Amniotic stem cell (primary cell): Measurements from ENCODE around the gene IL34.
"Not testable (repeated sequence)": the region's sequence is repeated elsewhere in the genome, so short reads cannot be mapped to it uniquely, and the experiment has no call there.

ENCODE experiments used
- DNase-seq: peaks from one replicate; lab custom pipeline; 2025; lab: John Stamatoyannopoulos, UW

IL34 gene

GRCh38 chr16:70632273-70632672 is 14.1 kb upstream of the IL34 start:
- DNase-seq, result no peak

- not testable (repeated sequence) for DNase-seq
Observed at GRCh38 chr16:70633617-70634016, 12.7 kb upstream of the IL34 start.

DNA sequence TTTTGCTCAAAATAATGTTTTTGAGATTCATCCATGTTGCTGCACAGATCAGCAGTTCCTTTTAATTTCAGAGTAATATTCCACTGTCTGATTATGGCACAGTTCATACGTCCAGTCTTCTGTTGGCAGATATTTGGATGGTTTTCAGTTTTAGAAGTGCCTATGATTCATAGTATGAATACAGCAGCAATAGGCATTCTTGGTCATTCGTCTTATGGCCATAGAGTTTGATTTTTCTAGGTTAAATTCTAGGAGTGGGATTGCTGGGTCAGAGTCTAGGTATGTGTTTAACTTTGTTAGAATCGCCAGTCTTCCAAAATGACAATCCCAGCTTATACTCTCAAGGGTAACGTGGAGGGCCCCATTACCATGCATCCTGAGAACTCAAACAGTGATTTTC is 11.5 kb upstream of the IL34 start:
- DNase-seq, result no peak

- peak; percentile 56 for DNase-seq
Observed at GRCh38 chr16:70635336-70636016, 10.9 kb upstream of the IL34 start.

DNA sequence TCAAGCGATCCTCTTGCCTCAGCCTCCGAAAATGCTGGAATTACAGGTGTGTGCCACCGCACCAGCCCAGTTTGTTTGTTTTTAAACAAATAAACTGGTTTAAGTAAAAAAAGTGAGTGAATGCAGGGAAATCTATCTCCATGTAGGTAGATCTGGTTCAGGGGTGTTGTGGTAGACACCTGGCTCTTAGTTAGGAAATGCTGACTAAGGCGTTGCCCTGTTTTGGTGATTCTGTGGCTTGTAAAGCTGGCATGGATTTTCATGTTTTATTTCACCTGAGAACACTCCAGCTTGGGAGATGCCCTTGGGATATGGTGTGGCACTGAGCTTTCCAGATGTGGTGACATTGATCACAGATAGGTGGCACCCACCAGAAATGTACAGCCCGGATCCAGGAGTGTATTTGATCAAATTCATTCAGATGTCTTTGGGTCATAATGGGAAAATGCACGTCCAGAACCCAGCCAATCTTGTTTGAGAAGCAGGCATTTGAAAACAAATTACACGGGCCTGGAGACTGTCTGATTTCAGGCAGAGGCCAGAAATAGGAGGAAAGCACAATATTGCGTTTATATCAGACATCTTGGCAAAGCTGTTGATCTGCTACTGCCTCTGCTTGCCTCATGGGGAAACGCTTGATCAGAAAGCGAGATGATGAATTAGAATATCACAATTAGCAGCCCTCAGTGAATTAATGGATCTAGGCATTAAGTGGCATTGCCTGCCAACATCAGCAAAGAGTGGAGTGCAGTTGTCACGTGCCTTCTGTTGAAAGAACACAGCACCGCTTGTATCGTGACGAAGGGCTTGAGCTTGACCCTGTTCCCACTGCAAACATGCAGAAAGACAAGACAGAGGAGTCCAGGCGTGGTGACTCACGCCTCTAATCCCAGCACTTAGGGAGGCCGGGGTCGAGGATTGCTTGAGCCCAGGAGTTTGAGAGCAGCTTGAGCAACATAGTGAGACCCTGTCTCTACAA is 7.3 kb upstream of the IL34 start:
- DNase-seq, result no peak

- no peak for DNase-seq
Observed at GRCh38 chr16:70642633-70643032, 3.7 kb upstream of the IL34 start.

DNA sequence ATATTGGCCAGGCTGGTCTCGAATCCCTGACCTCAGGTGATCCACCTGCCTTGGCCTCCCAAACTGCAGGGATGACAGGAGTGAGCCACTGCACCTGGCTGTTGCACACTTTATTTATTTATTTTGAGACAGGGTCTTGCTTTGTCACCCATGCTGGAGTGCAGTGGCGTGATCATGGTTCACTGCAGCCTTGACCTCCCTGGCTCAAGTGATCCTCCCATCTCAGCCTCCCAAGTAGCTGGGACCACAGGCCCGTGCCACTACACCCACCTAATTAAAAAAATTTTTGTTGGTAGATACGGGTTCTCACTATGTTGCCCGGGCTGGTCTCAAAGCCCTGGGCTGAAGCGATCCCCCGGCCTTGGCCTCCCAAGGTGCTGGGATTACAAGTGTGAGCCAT is 3.1 kb upstream of the IL34 start:
- not testable (repeated sequence) for DNase-seq

DNA sequence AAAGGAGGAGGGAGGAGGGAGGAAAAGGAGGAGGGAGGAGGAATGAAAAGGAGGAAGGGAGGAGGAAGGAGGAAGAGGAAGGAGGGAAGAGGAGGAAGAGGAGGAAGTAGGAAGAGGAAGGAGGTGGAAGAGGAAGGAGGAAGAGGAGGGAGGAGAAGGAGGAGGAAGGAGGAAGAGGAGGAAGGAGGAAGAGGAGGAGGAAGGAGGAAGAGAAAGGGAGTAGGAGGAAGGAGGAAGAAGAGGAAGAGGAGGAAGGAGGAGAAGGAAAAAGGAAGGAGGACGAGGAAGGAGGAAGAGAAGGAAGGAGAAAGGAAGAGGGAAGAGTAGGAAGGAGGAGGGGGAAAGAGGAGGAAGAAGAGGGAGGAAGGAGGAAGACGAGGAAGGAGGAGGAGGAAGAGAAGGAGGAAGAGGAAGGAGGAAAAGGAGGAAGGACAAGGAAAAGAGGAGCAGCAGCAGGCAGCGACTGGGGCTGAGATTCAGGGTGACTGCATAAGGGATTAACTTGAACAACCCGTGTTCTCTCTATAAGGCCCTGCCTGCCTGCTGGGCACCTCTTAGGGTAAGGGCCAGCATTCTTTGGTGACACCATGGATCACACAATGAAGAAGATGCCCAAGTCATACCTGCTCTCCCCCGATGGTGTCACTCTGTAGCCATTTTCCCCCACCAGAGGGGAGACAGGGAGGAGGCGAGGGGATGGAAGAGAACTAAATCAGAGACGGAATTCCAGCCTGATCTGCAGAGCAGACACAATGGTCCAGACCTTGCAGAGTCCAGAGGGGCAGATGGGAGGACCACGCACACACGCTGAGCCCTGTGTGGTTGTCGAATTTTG is 1.4 kb upstream of the IL34 start:
- no peak for DNase-seq

DNA sequence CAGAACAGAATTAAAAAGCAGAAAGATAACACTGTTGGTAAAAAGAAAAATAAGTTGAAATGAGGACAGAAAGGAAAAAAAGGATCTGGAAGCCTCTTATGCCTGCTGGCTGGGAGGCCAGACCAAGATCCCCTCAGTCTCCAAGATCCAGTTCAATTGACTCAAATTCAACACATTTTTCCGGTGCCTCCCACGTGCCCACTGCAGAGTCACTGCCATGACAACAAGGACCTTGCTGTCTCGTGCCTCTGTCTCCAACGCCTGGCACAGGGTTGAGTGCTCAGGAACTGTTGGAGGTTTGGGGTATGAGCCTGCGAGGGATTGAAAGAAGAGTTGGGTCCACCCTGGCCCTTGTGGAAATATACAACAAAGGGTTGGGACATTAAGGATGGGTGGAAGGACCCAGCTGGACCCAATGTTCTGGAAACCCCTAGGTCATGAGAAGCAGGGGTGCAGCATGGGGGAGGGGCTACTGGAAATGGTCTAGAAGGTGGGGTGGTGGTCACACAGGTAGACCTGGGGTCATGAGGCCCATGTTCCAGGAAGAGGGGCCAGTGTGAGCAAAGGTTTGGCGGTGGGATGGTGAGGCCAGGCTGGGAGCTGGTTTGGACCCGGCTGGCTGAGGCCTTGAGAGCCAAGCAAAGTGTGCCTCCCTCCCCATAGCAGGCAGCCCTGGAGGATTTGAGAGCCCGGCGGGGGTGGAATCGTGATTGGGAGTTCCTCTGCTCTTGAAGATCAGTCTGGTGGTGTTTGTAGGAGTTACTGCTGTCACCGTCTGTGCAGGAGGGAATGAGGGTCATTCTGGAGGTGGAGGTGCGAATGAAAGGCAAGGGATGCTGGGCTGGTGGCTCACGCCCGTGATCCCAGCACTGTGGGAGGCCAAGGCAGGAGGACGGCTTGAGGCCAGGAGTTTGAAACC is 1.3 kb downstream of the IL34 start:
- DNase-seq, result no peak

GRCh38 chr16:70648606-70649005 is 2.2 kb downstream of the IL34 start:
- DNase-seq, result no peak

DNA sequence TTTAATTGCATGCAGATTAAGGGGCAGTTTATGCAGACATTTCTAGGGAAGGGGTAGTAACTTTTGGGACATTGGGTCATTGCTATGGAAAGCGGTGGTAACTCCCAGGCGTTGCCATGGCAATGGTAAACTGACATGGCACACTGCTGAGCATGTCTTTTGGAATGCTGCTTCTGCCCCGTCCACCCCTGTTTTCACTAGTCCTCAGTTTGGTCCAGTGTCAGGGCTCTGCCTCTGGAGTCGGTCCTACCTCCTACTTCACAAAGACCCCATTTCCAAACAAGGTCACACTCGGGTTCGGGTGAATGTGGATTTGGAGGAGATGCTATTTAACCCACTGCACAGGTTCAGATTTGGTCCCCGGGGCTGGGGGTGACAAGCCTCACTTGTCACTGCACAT is 2.9 kb downstream of the IL34 start:
- DNase-seq, result no peak

- no peak for DNase-seq
Observed at GRCh38 chr16:70650216-70650615, 3.9 kb downstream of the IL34 start.

DNA sequence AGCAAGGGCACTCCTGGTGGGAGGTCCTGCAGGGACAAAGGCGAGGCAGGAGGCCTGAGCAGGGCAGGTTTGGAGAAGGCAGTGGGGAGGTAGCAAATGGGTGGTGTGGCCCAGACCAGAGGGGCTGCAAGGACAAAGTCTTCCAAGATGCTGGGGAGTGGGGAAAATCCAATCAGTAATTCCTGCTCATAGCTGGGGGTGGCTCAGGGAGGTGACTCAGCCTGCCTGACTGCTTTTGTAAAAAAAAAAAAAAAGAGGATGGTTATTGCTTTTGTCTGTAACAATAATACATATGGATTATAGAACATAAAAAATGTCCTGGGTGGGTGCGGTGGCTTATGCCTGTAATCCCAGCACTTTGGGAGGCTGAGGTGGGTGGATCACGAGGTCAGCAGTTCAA is 5.2 kb downstream of the IL34 start:
- no peak for DNase-seq

DNA sequence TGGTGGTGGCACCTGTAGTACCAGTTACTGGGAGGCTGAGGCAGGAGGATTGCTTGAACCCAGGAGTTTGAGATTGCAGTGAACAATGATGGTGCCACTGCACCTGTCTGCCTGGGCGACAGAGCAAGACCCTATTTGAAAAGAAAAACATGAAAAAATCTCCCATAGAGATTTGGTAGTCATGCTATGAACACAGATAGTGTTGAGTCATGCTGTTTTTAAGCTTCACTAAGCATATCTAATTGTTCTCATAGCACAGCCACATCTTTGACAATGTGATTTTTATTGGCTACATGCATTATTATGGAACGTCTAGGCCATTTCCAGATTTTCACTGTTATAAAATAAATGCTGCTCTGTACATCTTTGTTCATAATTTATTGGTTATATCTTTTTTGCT is 6.0 kb downstream of the IL34 start:
- DNase-seq, result no peak

DNA sequence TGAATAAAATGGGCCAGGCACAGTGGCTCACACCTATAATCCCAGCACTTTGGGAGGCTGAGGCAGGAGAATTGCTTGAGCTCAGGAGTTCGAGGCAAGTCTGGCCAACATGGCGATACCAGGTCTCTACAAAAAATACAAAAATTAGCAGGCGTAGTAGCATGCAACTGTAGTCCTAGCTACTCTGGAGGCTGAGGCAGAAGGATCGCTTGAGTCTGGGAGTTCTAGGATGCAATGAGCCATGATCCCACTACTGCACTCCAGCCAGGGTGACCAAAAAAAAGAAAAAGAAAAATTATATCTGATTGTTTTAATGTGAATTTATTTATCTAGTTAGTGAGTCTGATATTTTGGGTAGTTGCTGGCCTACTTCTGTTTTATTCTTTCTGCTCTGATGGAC is 7.0 kb downstream of the IL34 start:
- DNase-seq, result no peak

DNA sequence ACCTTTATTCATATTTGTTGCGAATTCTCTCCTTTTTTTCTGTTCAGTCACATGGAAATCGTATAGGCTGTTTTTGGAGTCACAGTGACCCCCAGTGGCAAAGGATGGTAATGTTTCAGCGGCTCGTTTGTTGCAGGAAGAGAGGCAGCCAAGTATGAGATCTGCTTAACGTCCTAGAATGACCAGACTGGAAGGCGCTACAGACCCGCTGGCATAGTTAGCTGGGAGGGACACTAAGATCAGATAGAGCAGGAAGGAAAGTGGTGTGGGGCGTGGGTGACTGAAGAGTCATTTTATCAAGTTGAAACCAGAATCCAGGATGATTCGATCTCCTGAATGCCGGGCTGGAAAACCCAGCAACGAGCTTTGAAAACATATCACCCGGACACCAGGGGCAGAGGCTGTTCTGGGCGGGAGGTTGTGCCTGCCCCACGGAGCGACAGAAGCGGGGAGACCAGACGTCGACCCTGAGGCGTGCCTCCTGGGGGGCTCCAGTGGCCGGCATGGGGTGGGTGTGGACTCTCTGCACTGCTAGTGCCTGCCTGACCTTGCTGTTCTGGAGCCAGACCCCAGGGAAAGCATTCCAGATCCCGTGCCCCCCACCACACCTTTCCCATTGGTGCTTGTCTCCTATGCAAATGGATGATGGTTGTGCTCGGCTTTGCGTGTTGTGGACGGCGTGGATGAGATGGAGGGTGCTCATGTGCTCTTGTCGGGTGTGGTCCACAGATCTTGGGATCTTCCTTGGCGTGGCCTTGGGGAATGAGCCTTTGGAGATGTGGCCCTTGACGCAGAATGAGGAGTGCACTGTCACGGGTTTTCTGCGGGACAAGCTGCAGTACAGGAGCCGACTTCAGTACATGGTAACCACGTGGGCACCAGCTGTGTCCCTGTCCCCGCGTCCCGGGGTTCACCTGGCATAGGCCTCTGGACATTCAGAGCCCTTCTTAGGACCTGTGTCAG is 7.7 kb downstream of the IL34 start:
- peak; percentile 44 for DNase-seq

DNA sequence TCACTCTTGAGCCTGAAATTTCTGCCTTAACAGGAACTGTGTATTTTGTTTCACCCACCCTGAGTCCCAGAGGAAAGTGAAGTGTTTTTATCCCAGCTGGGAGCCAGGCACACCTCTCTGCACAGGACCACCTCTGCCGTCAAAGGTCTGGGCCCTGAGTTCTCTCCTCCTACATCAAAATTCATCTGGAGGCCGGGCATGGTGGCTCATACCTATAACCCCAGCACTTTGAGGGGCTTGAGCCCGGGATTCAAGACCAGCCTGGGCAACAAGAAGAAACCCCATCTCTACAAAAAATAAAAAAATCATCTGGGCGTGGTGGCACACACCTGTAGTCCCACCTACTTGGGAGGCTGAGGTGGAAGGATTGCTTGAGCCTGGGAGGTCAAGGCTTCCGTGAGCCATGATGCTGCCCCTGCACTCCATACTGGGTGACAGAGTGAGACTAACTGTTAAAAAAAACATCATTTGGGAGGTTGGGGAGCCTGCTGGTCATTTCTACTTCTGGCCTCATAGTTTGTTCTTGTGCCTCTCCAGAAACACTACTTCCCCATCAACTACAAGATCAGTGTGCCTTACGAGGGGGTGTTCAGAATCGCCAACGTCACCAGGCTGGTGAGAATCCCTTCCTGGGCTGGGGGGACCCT is 9.8 kb downstream of the IL34 start:
- no peak for DNase-seq

GRCh38 chr16:70656712-70657263 is 10.4 kb downstream of the IL34 start:
- DNase-seq, result no peak

DNA sequence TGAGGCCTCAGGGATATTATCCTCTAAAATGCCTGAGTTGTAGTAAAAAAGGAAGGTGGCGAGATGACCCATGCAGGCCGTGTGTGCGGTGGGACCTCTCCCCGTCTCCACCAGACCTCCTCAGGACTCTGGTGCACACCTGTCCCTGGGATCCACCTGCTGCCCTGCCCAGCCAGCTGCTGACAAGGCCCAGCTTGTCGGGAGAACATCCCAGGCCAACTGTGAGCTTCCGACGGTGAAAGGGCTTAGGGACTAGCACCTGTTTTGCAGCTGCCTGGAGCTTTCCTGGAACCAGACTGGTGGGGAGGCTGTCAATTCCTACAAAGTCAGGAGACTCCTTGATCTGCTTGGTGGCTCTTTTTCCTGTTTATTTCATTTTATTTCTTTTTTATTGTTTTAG is 11.6 kb downstream of the IL34 start:
- DNase-seq, result no peak
